HG02571 (cell line): Measurements from ENCODE around the gene MSH2.
"Not testable (repeated sequence)": the region's sequence is repeated elsewhere in the genome, so short reads cannot be mapped to it uniquely, and the experiment has no call there.

Experiments
- ATAC-seq: cut with Tn5 transposase; IDR thresholded peaks from one replicate; pipeline ENCODE4 v1.9.1; 2021; ENCODE audit warnings: mild to moderate bottlenecking, moderate library complexity; ENCODE audit not compliant: unreplicated experiment

MSH2 gene

DNA sequence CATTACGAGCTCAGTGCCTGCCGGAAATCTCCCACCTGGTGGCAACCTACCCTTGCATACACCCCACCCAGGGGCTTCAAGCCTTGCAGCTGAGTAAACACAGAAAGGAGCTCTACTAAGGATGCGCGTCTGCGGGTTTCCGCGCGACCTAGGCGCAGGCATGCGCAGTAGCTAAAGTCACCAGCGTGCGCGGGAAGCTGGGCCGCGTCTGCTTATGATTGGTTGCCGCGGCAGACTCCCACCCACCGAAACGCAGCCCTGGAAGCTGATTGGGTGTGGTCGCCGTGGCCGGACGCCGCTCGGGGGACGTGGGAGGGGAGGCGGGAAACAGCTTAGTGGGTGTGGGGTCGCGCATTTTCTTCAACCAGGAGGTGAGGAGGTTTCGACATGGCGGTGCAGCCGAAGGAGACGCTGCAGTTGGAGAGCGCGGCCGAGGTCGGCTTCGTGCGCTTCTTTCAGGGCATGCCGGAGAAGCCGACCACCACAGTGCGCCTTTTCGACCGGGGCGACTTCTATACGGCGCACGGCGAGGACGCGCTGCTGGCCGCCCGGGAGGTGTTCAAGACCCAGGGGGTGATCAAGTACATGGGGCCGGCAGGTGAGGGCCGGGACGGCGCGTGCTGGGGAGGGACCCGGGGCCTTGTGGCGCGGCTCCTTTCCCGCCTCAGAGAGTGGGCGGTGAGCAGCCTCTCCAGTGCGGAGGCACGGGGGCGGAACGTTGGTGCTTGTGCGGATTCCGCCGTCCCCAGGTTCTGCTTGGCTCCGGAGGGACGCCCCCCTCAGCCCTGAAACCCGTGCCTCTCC is at the start of gene MSH2:
TSS of gene MSH2 (plus strand) at position 352 of the 804 bp plus-strand sequence. CDS start at position 388, 36 bp downstream.
- peak; percentile 95 for ATAC-seq

DNA sequence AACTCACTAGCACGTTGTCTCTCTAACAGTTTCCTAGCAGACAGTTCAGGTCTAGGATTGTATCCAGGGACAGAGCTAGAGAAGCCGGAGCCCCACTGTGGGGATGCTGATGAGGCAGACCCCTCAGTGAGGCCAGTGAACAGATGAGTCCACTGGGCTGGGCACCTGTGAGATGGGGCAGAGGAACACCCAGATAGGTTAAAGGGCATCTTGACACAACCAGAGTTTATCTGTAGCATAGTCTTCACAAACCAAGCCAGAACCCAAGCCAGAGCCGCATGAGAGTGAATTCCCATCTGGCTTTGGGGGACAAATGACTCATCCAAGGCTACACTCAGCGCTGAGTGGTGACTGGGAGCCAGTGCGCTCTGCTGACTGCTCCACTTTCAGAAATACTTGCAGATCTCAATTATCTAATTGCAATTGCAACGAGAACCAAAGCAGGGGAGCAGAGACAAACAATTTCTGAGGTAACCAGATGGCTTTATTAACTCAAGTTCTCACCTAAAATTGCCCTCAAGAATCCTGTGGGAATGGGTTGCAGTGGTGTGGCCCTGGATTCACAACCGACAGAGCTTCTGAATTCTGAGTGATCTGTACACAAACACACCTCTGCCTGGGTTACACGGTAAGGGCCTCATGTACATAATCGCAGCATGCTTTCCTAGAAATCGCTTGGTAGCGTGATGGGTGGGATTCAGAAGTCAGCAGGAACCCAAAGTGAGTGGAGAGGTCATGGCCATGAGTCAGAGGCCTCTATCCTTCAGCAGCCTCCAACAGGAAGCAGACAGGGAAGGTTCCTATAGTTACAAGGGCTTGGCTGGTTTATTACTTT is 48.7 kb upstream of the MSH2 start:
- ATAC-seq: no peak

DNA sequence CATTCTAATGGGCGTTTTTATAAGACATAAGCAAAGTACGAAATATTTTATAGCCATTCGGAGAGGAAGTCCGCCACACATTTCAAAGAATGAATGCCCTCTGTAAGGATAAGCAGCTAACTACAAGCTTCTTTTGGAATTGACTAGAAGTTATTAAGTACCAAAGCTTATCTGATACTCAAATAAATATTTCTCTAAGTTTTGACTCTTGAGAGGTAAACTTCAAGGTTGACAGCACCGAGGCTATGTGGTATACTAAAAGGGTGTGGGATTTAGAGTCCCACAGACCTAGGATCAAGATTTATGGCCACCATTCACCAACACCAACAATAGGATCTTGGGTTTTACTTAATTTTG is 48.1 kb upstream of the MSH2 start:
- no peak for ATAC-seq

DNA sequence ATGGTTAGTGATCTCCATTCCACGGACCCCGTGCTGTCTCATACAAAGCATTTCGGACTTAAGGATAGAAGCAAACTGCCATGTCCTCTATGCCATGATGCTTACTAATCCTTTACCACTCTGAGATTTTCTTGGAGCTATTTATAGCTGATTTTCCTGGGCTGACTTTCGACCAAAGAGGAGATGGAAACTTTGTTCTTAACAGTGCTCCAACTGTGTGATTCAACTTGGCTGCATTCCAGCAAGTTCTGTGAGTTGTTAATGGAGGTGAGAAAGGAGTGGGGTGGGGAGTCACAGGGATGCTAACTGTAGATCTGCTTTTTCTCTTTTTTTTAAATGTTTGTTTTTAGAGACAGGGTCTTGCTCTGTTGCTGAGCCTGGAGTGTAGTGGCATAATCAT is 45.5 kb upstream of the MSH2 start:
- ATAC-seq: no peak

DNA sequence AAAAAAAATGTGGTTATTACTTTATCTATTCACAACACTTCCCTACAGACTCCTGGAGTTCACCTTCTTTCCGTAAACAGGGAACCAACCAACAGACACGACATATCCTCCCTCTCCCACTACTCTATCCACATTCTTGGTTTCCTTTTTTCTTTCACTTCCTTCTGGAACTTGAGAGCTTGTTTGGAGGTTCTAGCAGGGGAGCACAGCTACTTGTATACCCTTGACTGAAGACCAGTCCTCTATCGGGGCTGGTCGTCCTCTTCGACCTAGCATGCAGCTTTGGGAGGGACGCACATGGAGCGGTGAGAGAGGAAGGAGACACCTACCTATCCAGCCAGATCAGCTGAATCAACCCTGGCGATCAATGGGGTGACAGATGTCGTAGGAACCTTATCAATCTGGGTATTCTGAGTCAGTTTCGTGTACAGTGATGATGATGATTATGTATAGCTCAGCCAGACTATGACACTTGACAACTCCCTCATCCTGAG is 43.5 kb upstream of the MSH2 start:
- ATAC-seq: no peak

DNA sequence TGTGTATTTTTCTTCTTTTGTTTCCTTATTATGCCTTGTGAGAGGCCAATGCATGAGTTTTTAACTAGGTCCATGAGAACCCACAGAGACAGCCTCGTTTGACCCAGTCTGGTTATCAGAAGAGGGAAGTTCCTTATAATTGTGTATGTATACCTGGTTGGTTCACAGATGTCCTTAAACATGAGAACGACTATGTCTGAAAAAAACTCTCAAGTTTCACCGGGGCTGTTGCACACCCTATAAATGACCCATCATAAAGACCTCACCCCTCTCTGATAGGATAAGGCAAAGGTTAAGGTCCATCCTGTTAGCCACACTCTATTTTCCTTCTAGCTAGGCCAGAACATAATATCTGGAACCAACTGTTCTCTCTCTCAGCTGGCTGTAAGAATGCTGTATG is 42.7 kb upstream of the MSH2 start:
- ATAC-seq: no peak

DNA sequence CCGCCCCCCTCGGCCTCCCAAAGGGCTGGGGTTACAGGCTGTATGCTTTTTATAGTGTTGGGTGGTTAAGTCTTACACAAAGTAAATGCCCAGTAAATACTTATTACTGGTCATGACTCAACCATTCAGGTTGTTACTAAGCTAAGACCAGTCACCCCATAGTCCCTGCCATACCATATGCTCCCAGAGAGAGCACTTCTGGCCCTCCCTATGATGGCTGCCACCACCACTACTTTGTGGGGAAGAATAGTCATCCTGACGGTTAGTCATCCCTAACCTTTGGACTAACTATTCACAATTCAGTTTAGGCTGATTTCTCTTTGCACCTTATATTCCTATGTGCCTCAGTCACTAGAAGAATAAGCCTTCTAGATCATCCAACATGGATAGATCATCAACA is 42.0 kb upstream of the MSH2 start:
- no peak for ATAC-seq

DNA sequence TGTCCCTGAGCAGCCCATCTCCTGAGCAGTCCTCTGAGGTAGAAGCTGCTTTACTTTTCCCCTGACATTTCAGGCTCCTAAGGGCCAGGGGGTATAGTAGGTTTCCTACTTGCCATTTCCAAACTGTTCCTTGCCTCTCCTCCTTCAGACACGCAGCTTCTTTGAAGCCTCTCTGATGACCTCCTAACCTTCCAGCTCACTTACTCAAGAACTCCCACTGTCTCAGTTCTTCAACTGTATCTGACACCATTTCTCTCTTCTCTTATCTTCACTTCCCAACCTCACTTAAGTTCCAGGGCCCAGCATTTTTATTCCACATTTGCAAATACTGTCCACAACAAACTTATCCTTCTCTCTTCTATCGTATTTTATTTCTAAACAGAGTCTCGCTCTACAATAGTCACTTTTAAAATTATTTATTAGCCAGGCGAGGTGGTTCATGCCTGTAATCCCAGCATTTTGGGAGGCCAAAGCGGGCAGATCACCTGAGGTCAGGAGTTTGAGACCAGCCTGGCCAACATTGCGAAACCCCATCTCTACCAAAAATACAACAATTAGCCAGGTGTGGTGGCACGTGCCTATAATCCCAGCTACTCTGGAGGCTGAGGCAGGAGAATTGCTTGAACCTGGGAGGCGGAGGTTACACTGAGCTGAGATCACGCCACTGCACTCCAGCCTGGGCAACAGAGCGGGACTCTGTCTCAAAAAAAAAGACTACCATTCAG is 41.3 kb upstream of the MSH2 start:
- ATAC-seq: not testable (repeated sequence)

DNA sequence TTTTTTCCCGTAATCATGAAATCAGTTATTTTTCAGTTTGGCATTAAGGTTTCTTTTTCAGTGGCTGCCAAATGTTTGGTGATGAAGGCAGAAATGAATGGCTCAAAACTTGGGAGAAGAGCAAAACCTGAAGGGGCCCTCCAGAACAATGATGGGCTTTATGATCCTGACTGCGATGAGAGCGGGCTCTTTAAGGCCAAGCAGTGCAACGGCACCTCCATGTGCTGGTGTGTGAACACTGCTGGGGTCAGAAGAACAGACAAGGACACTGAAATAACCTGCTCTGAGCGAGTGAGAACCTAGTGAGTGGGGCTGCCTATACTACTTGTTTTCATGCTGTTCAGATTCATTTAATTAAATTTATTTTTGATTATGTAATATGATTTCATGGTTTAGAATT is 29.2 kb upstream of the MSH2 start:
- ATAC-seq: no peak

DNA sequence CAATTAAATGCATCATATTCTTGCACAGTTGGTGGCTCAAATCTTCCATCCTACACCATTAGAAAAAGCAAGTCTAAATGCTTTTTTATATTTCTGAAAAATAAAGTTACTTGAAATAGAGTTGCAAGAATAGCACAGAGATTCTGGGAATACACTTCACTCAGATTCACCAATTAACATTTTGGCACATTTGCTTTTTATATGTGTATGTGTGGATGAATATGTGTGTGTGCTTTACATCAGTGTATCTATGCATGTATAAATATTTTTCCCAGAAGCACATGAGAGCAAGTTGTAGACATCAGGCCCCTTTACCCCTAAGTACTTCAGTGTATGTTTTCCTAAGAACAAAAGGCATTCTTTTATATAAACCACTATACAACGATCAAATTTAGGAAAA is 27.6 kb upstream of the MSH2 start:
- ATAC-seq: no peak

DNA sequence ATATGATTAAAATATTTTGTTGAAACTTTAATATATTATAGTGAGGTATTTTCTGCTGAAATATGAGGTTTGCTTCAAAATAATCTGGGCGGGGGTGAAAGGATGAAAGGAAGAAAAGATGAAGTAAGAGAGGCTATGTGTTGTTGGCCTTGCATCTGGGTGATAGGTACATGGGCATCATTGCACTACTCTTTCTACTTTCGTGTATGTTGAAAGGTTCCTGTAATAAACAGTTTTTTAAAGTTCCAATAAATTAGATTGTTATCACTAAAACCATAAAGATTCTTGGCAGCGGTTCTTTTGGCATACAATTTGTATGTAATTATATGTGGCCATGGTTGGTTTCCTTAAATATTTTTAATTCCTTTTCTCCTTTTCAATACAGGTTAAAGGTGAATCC is 23.6 kb upstream of the MSH2 start:
- ATAC-seq: no peak

DNA sequence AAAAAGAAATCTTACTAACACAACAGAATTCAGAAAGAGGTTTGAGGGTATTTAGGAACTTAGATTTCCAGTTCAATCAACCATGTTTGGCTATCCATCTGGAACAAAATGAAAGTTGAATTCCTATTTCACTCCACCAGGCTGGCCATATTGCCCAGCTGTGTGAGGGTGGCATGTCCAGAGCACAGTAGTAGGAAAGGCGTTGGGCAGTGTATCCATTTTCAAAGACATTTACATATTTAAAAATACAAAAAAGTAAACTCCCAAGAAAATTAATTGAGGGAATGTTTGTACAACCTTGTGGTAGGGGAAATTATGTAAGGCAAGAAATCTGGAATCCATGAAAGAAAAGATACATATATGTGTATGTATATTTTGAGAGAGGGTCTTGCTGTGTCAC is 21.5 kb upstream of the MSH2 start:
- no peak for ATAC-seq

DNA sequence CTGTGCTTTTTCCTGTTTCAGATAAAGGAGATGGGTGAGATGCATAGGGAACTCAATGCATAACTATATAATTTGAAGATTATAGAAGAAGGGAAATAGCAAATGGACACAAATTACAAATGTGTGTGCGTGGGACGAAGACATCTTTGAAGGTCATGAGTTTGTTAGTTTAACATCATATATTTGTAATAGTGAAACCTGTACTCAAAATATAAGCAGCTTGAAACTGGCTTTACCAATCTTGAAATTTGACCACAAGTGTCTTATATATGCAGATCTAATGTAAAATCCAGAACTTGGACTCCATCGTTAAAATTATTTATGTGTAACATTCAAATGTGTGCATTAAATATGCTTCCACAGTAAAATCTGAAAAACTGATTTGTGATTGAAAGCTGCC is 16.4 kb upstream of the MSH2 start:
- ATAC-seq: no peak

DNA sequence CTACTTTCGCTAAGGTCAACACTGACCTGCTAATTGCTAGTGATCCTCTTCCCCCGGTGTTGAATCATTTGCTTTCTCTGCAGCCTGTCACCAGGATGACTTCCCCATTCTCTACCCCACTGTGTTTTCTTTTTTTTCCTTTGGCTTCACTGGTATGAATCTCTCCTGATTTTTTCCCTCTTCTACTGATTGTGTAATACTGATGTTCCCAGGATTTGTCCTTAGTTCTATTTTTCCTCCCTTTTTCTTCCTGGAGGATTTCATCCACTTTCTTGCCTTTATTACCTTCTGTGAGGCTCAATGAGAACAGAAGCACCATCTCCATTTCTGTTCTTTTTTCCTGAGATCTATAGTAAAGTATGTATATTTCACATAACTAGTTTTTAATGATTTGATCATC is 14.1 kb upstream of the MSH2 start:
- no peak for ATAC-seq

DNA sequence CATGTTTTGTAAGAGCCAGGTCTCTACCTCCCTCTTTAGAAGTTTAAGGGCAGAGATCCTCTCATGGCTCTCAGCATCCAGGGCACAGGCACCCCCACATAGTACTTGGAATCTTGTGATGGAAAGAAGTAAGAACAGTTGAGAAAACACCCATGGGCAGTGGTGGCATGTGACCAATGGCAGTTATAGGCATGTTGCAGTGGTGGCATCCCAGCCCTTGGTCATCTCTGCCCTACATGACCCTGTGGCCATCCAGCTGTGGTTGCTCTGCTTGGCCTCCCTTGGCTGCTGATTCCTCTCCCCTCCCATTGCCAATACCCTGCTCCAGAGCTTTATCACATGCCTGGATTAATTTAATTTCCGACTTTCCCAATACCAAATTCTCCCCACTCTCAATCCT is 13.3 kb upstream of the MSH2 start:
- ATAC-seq: no peak

DNA sequence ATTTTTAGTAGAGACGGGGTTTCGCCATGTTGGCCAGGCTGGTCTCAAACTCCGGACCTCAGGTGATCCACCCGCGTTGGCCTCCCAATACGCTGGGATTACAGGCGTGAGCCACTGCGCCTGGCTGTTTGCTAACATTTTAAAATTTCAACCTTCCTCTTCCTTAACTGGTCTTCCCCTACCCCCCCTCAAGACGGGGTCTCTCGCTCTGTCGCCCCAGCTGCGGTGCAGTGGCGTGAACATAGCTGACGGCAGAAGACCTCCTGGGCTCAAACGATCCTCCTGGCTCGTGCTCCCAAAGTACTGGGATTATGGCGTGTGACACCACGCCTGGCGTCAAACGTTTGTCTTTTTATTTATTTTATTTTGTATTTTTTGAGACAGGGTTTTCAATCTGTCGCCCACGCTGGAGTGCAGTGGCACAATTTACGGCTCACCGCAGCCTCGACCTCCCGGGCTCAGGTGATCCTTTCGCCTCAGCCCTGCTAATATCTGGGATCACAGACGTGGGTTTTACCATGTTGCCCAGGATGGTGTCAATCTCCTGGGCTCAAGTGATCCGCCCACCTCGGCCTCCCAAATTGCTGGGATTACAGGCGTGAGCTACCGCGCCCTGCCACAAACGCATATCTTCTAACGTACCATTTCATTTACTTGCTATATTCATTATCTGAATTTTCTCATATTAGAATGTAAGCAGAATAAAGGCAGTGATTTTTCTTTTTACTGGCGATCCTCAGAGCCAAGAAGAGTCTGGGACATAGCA is 984 bp upstream of the MSH2 start:
- no peak for ATAC-seq

DNA sequence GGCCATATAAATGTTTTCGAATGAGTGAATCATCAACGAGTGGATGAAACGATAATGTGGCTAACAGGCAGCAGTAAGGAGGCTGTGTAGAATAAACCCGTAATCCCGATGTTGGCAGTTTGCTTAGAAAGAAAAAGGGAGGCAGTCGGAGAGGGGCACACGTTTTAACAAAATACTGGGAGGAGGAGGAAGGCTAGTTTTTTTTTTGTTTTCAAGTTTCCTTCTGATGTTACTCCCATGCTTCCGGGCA is 476 bp upstream of the MSH2 start:
- no peak for ATAC-seq

DNA sequence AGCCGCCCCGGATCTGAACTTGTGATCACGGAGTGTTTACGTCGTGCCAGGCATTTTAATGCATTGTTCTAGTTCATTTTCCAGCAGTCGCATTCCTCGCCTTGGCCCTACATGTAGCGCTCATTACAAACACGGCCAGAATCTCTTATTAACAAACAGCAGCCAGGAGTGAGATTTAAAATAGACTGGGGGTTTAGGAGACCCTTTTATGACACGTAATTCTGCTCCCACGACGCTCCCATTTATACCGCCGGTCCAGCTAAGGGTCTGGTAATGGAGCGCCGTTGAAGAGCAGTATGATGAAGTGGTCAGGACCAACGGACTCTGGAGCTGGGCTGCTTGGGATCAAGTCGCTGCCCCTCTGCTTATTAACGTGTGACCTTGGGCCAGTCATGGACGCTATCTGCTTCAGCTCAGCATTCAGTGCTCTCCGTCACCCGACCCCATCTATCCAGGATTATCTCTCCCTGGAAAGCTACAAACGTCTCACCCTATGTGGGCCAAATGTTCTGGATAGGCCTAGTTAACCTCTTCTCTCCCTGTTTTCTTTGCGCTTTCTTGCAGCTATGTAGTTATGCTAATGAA is 745 bp downstream of the MSH2 start:
- ATAC-seq: no peak

DNA sequence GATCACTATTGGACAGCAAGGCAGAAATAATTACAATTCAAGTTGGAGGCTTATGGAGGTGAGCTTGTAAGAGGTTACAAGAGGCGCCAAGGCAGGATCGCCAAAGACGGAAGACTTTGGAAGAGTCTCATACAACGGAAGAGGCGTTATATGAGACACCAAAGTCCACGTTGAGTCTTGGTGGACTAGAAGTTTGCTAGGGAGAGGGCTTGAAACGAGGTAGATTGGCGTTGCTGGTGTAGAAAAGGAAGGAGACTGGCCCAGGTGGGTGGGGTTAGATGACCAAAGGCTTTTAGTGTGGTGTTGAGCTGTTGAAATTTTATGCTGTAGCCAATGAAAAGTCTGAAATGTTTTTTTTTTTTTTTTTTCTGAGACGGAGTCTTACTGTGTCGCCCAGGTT is 1.4 kb downstream of the MSH2 start:
- ATAC-seq: no peak

DNA sequence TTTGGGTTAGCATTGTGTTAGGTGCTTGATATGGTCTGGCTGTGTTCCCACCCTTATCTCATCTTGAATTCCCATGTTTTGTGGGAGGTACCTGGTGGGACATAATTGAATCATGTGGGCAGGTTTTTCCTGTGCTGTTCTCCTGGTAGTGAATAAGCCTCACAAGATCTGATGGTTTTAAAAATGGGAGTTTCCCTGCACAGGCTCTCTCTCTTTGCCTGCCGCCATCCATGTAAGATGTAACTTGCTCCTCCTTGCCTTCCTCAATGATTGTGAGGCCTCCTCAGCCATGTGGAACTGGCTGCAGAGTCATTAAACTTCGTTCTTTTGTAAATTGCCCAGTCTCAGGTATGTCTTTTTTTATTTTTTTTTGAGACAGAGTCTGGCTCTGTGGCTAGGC is 2.8 kb downstream of the MSH2 start:
- ATAC-seq: no peak
